ENCODE data around the gene NR2F2.

GRCh38 chr15:96358001-96358801 is 27.7 kb downstream of the NR2F2 start:
- TF ChIP-seq FOXM1 (IDR thresholded peaks at IDR 0.05; ENCODE audit: borderline replicate concordance) = no peak
- no peak for TF ChIP-seq ELF4 (IDR thresholded peaks at IDR 0.05)
- TF ChIP-seq BHLHE40 (IDR thresholded peaks at IDR 0.05; ENCODE audit: borderline replicate concordance) = no peak
- TF ChIP-seq CTBP1 (IDR thresholded peaks at IDR 0.05; ENCODE audit: borderline replicate concordance) = no peak
- TF ChIP-seq FOXA1 (IDR thresholded peaks at IDR 0.05) = no peak
- TF ChIP-seq PKNOX1 (IDR thresholded peaks at IDR 0.05) = peak; percentile 87
- no peak for TF ChIP-seq SUZ12 (IDR thresholded peaks at IDR 0.05)
- TF ChIP-seq TARDBP (IDR thresholded peaks at IDR 0.05) = no peak
